Stimulated activated effector memory CD8-positive, alpha-beta T cell treated with anti-CD3 and anti-CD28 coated beads, Interleukin-12 subunit alpha, Interleukin-12 subunit beta, amount 100 ng/mL, for 72 hours (primary cell): Measurements from ENCODE around the gene GPR17.

Experiments
- ATAC-seq: fragments of 150-1000 bp; cut with Tn5 transposase; 2 replicates; pipeline ENCODE4 v1.10.0; 2021
- DNase-seq, 2 donors: peaks; one replicate each; pipeline ENCODE4 v3.0.0; 2021 to 2022; ENCODE audit warnings: low spot score in 2 of 2
- H3K27ac Mint-ChIP-seq: one replicate; pipeline ENCODE4 v1.8.0; 2022; ENCODE audit warnings: mild to moderate bottlenecking, mixed read lengths
- H3K36me3 Mint-ChIP-seq: one replicate; pipeline ENCODE4 v1.8.0; 2022; ENCODE audit warnings: mild to moderate bottlenecking, mixed read lengths
- H3K4me1 Mint-ChIP-seq: one replicate; pipeline ENCODE4 v1.8.0; 2022; ENCODE audit warnings: mixed read lengths
- H3K4me3 Mint-ChIP-seq: one replicate; pipeline ENCODE4 v1.8.0; 2022; ENCODE audit warnings: mild to moderate bottlenecking, mixed read lengths
- H3K9me3 Mint-ChIP-seq: one replicate; pipeline ENCODE4 v1.8.0; 2022; ENCODE audit warnings: mixed read lengths

The GPR17 gene

DNA sequence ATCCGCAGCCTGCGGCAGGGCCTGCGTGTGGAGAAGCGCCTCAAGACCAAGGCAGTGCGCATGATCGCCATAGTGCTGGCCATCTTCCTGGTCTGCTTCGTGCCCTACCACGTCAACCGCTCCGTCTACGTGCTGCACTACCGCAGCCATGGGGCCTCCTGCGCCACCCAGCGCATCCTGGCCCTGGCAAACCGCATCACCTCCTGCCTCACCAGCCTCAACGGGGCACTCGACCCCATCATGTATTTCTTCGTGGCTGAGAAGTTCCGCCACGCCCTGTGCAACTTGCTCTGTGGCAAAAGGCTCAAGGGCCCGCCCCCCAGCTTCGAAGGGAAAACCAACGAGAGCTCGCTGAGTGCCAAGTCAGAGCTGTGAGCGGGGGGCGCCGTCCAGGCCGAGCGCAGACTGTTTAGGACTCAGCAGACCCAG is 5.4 kb downstream of the GPR17 start:
- DNase-seq: no peak
- no peaks in the 10 kb centered on the region for H3K36me3 Mint-ChIP-seq
- H3K9me3 Mint-ChIP-seq: no peaks in the 10 kb centered on the region
- no peak overlapping the region for H3K27ac Mint-ChIP-seq
- H3K4me3 Mint-ChIP-seq: no peak overlapping the region
- H3K4me1 Mint-ChIP-seq: peaks cover 26% of the 10 kb centered on the region
- ATAC-seq: no peak

GRCh38 chr2:127651971-127652550 is 6.1 kb downstream of the GPR17 start:
- H3K9me3 Mint-ChIP-seq: no peaks in the 10 kb centered on the region
- no peak overlapping the region for H3K4me3 Mint-ChIP-seq
- DNase-seq (no peak), ATAC-seq (no peak)
- H3K4me1 Mint-ChIP-seq: peaks cover 26% of the 10 kb centered on the region
- H3K27ac Mint-ChIP-seq: no peak overlapping the region
- no peaks in the 10 kb centered on the region for H3K36me3 Mint-ChIP-seq

GRCh38 chr2:127652786-127653357 is 6.9 kb downstream of the GPR17 start:
- Mint-ChIP-seq H3K36me3 (no peaks in the 10 kb centered on the region), H3K9me3 (no peaks in the 10 kb centered on the region), H3K27ac (no peak overlapping the region), H3K4me1 (peaks cover 26% of the 10 kb centered on the region), H3K4me3 (no peak overlapping the region)
- DNase-seq: no peak
- no peak for ATAC-seq

GRCh38 chr2:127653421-127654083 is 7.6 kb downstream of the GPR17 start:
- no peaks in the 10 kb centered on the region for H3K9me3 Mint-ChIP-seq
- H3K27ac Mint-ChIP-seq: no peak overlapping the region
- H3K4me1 Mint-ChIP-seq: peaks cover 24% of the 10 kb centered on the region
- DNase-seq (no peak), ATAC-seq (no peak)
- no peak overlapping the region for H3K4me3 Mint-ChIP-seq
- no peaks in the 10 kb centered on the region for H3K36me3 Mint-ChIP-seq

- no peak for DNase-seq
- no peaks in the 10 kb centered on the region for H3K36me3 Mint-ChIP-seq
- H3K27ac Mint-ChIP-seq: no peak overlapping the region
- peaks cover 17% of the 10 kb centered on the region for H3K4me1 Mint-ChIP-seq
- no peak for ATAC-seq
- no peak overlapping the region for H3K4me3 Mint-ChIP-seq
- H3K9me3 Mint-ChIP-seq: no peaks in the 10 kb centered on the region
Observed at GRCh38 chr2:127654084-127654837, 8.3 kb downstream of the GPR17 start.

DNA sequence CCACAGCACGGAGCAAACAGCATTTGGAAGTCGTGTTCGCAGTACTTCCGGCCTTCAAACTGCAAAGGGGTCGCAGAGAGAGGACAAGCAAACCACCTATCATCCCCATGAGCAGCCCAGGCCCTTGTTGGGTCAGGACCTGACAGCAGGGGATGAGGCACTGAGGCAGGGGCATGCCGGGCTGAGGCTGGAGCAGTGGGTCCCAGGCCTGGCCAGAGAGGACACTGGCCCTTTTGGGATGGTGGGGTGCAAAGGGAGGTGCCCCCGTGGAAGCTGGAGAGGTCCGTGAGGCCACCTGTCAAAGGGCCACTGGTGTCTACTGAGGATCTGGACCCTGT is 8.9 kb downstream of the GPR17 start:
- H3K4me1 Mint-ChIP-seq: peaks cover 11% of the 10 kb centered on the region
- no peaks in the 10 kb centered on the region for H3K9me3 Mint-ChIP-seq
- ATAC-seq: no peak
- no peak overlapping the region for H3K27ac Mint-ChIP-seq
- H3K4me3 Mint-ChIP-seq: no peak overlapping the region
- DNase-seq: no peak
- no peaks in the 10 kb centered on the region for H3K36me3 Mint-ChIP-seq

DNA sequence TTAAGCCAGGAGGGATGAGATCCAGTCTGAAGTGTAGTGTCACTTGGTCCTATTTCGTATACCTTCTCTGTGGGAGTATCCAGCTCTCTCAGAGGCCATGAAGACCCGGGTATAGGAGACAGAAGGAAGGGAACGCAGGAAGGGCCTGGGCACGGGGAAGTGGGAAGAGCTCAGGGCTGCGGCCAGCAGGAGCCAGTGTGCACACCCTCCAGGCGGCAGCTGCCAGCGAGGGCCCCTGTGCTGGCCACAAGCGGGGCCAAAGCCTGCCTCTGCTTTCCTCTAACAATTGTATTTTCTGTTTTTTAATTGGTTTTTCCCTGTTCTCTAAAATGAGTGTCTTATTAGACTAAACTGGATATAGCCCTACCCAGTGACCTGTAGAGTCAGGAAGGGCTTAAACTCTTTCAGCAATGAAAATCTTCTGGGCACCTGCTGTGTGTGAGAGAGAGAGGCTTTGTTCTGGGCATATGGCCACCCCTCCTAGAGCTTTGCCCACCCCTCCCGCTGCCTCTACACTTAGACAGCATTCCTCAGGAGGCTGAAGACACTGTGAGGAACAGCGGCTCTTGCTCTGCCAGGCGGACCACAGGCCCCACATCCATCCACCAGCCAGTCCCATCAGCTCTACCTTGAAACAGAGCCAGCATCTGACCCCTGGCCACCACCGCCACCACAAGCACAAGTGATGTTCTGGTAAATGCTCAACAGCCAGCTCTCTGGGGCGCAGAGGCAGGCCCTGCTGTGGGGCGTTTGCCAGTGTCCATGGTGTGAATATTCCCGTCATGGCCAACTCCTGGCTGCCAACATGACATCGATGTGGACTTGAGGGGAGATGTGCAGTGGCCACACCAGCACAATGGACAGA is 9.5 kb downstream of the GPR17 start:
- DNase-seq (no peak), ATAC-seq (no peak)
- Mint-ChIP-seq H3K36me3 (no peaks in the 10 kb centered on the region), H3K9me3 (no peaks in the 10 kb centered on the region), H3K27ac (no peak overlapping the region), H3K4me3 (no peak overlapping the region), H3K4me1 (peaks cover 10% of the 10 kb centered on the region)

DNA sequence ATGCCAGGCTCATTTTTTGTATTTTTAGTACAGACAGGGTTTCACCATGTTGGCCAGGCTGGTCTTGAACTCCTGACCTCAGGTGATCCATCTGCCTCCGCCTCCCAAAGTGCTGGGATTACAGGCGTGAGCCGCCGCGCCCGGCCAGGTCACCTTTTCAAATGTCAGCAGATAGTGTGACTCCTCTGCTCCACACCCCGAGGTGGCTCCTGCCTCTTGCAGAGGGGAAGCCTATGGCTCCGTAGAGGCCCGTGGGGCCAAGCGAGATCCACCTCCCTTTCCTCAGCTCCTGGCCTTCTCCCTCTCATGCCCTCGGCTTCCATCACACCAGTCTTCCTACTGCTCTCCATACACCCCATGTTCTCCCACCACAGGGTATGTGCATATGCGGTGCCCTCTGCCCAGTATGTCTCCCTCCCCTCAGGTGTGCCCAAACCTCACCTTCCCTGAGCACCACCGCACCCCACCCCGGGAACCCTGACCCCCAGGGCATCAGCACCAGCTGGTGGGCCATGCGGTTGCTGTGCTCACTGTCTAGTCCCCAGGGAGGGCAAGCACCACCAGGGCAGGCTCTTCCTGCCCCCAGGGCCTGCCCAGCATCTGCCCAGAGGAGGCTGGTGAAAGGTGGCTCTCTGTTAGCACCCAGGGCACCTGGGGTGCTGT is 10.7 kb downstream of the GPR17 start:
- no peak overlapping the region for H3K27ac Mint-ChIP-seq
- ATAC-seq: no peak
- H3K9me3 Mint-ChIP-seq: no peaks in the 10 kb centered on the region

GRCh38 chr2:127657232-127657595 is 11.3 kb downstream of the GPR17 start:
- Mint-ChIP-seq H3K36me3 (no peaks in the 10 kb centered on the region), H3K27ac (no peak overlapping the region), H3K4me3 (no peak overlapping the region), H3K4me1 (peaks cover 10% of the 10 kb centered on the region), H3K9me3 (no peaks in the 10 kb centered on the region)
- DNase-seq (no peak), ATAC-seq (no peak)

More for the DNA sequence above, 10.7 kb downstream of the GPR17 start:
- no peaks in the 10 kb centered on the region for H3K36me3 Mint-ChIP-seq
- peaks cover 10% of the 10 kb centered on the region for H3K4me1 Mint-ChIP-seq
- DNase-seq: no peak
- H3K4me3 Mint-ChIP-seq: no peak overlapping the region

- Mint-ChIP-seq H3K4me3 (no peak overlapping the region), H3K27ac (no peak overlapping the region)
Observed at GRCh38 chr2:127658146-127658545, 12.2 kb downstream of the GPR17 start.

DNA sequence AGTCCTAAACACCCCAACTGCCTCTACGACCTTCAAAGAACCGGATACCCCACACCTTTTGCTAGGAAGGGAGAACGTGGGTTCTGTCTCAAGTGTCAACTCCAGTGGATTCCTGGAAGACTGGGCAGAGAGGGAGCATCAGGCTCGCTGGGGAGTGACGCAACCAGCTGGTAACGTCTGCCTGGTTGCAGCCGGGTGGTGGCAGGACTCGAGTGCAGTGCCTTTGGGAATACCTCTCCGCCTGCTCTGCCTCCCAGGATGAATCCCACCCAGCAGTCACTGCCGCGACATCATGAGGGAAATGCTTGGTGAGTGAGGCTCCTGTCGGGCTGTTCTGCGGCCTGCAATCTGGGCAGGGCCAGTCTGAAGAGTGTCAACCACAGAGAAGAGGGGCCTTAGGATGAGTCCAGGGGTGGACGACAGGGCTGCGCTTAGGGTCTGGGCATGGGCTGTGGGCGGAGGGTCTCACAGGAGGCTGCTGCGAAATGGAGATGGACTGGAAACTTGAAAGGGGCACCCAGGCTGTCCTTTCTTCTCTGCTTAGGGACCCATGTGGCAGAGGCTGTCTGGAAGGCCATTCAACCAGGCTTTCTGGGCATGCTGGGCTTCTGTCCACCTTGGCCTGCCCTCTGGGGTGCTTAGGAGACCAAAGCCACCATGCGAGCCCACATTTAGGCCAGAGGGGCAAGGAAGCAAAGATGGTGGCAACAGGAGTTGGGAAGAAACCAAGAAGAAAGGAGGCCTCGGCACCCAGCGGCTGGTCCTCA is 12.9 kb downstream of the GPR17 start:
- Mint-ChIP-seq H3K4me1 (peaks cover 6% of the 10 kb centered on the region), H3K4me3 (no peak overlapping the region), H3K27ac (no peak overlapping the region), H3K36me3 (no peaks in the 10 kb centered on the region), H3K9me3 (no peaks in the 10 kb centered on the region)
- DNase-seq (no peak), ATAC-seq (no peak)

More at GRCh38 chr2:127658146-127658545, 12.2 kb downstream of the GPR17 start:
- ATAC-seq: no peak
- DNase-seq: no peak
- Mint-ChIP-seq H3K36me3 (no peaks in the 10 kb centered on the region), H3K4me1 (peaks cover 5% of the 10 kb centered on the region), H3K9me3 (no peaks in the 10 kb centered on the region)

GRCh38 chr2:127659408-127660290 is 13.7 kb downstream of the GPR17 start:
- Mint-ChIP-seq H3K27ac (no peak overlapping the region), H3K36me3 (no peaks in the 10 kb centered on the region), H3K4me3 (no peak overlapping the region), H3K4me1 (peaks cover 7% of the 10 kb centered on the region), H3K9me3 (no peaks in the 10 kb centered on the region)
- DNase-seq: no peak
- no peak for ATAC-seq

DNA sequence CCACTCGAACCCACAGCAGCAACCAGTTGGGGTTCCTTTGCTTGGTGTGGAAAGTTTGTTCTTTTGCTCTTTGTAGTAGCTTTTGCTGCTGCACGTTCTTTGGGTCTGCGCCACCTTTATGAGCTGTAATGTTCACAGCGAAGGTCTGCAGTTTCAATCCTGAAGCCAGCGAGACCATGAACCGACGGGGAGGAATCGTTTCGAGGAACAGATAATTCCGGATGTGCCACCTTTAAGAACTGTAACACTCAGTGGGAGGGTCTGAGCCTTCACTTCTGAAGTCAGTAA is 14.3 kb downstream of the GPR17 start:
- H3K36me3 Mint-ChIP-seq: no peaks in the 10 kb centered on the region
- no peaks in the 10 kb centered on the region for H3K9me3 Mint-ChIP-seq
- peaks cover 7% of the 10 kb centered on the region for H3K4me1 Mint-ChIP-seq
- H3K4me3 Mint-ChIP-seq: no peak overlapping the region
- no peak for ATAC-seq
- H3K27ac Mint-ChIP-seq: no peak overlapping the region
- no peak for DNase-seq
